HCT116 (cell line): Measurements from ENCODE around the gene EIF4G2. TPM values are rescaled to one million over a fixed set of nuclear protein-coding genes. Genes with fewer than 3 reads are reported as not detected.
A peak's percentile ranks its signal among the peaks of the same experiment; 100 is the strongest.

ENCODE experiments used
- ATAC-seq: fragments of 200-7000 bp; cut with Tn5 transposase; 2 replicates; pipeline ENCODE4 v1.9.1; 2020; ENCODE audit warnings: mild to moderate bottlenecking, moderate library complexity
- BruUV-seq: library from RNA; stranded (reverse); fragments of 400-500 nt; replicated peaks from 2 replicates; lab custom pipeline; 2021; lab: Mats Ljungman, UMichigan
- CTCF ChIA-PET: fragments of 300-600 bp; sonication (Branson Sonifier 250); formaldehyde crosslinking; loops from one replicate; lab custom pipeline; 2021; ENCODE audit warnings: antibody characterized with exemption; lab: Charles Lee
- POLR2A ChIA-PET: fragments of 300-600, 350-600 bp; sonication (Branson Sonifier 250); formaldehyde crosslinking; loops from one replicate; lab custom pipeline; 2021; ENCODE audit warnings: antibody characterized with exemption; lab: Charles Lee
- RAD21 ChIA-PET, 2 experiments: fragments of 300-600 bp; sonication (Branson Sonifier 250); formaldehyde crosslinking; loops; one replicate each; lab custom pipeline; 2023; ENCODE audit warnings: low total read pairs in 2 of 2; ENCODE audit not compliant: uncharacterized antibody in 2 of 2, unreplicated experiment in 2 of 2, low non-redundant PET in 1 of 2; lab: Charles Lee
- DNase-seq: peaks from one replicate; pipeline ENCODE4 v3.0.0-alpha.2; 2010; ENCODE audit warnings: low read depth, low spot score
- H2AFZ ChIP-seq: fragments of 200-600 bp; shearing (Covaris generic), sonication (generic); 2 replicates; pipeline ENCODE4 v1.6.1; 2017; ENCODE audit warnings: low read depth, mixed run types, mixed read lengths, antibody characterized with exemption, low read length; ENCODE audit not compliant: poor library complexity, severe bottlenecking
- H3K27ac ChIP-seq: 2 replicates; pipeline ENCODE4 v1.5.1; 2012; ENCODE audit warnings: low read depth, low read length
- H3K27me3 ChIP-seq: fragments of 200-600 bp; sonication (generic); 2 replicates; pipeline ENCODE4 v1.6.1; 2016; ENCODE audit warnings: mixed run types, low read length, mixed read lengths; ENCODE audit not compliant: insufficient read depth
- H3K36me3 ChIP-seq, 2 experiments: fragments of 200-500 bp in 1 of 2; fragments of 200-600 bp in 1 of 2; sonication (Bioruptor generic) in 1 of 2; sonication (generic) in 1 of 2; 2 replicates each; pipeline versions ENCODE4 v1.5.1 to v1.6.1; 2014 to 2016; ENCODE audit warnings: low read length in 2 of 2, inconsistent platforms in 1 of 2, mixed read lengths in 1 of 2, mixed run types in 1 of 2; ENCODE audit not compliant: insufficient read depth in 2 of 2, control insufficient read depth in 1 of 2
- H3K4me1 ChIP-seq, 2 experiments: fragments of 200-600 bp in 1 of 2; sonication (generic) in 1 of 2; 2 replicates each; pipeline versions ENCODE4 v1.5.1 to v1.6.1; 2012 to 2017; ENCODE audit warnings: low read length in 2 of 2, inconsistent platforms in 1 of 2, mild to moderate bottlenecking in 1 of 2, mixed read lengths in 1 of 2, mixed run types in 1 of 2, moderate library complexity in 1 of 2; ENCODE audit not compliant: insufficient read depth in 2 of 2, control insufficient read depth in 1 of 2
- H3K4me2 ChIP-seq: fragments of 200-600 bp; sonication (generic); 2 replicates; pipeline ENCODE4 v1.6.1; 2017; ENCODE audit warnings: mixed run types, low read length, mixed read lengths
- H3K4me3 ChIP-seq, 2 experiments: fragments of 200-600 bp in 1 of 2; sonication (generic) in 1 of 2; replicated peaks in 1 of 2; 2 replicates each; pipeline ENCODE4 v1.5.1; 2011 to 2016; ENCODE audit warnings: low read length in 2 of 2, control low read depth in 1 of 2, low read depth in 1 of 2, mild to moderate bottlenecking in 1 of 2, mixed read lengths in 1 of 2, mixed run types in 1 of 2
- H3K79me2 ChIP-seq: fragments of 200-600 bp; sonication (generic); 2 replicates; pipeline ENCODE4 v1.6.1; 2017; ENCODE audit warnings: mild to moderate bottlenecking, mixed run types, low read length, moderate library complexity, mixed read lengths; ENCODE audit not compliant: insufficient read depth
- H3K9ac ChIP-seq: fragments of 200-600 bp; sonication (generic); 2 replicates; pipeline ENCODE4 v1.6.1; 2016; ENCODE audit warnings: low read length, mixed read lengths
- H3K9me2 ChIP-seq: fragments of 200-600 bp; sonication (generic), shearing (Covaris generic); 2 replicates; pipeline ENCODE4 v1.6.1; 2017; ENCODE audit warnings: mixed run types, mild to moderate bottlenecking, moderate library complexity; ENCODE audit not compliant: insufficient read depth
- H3K9me3 ChIP-seq, 2 experiments: fragments of 200-500 bp in 1 of 2; fragments of 200-600 bp in 1 of 2; sonication (Bioruptor generic) in 1 of 2; sonication (generic) in 1 of 2; 2 replicates each; pipeline ENCODE4 v1.6.1; 2014 to 2017; ENCODE audit warnings: low read length in 2 of 2, mixed read lengths in 2 of 2, inconsistent platforms in 1 of 2, low read depth in 1 of 2, mild to moderate bottlenecking in 1 of 2, mixed run types in 1 of 2, moderate library complexity in 1 of 2; ENCODE audit not compliant: control insufficient read depth in 1 of 2, insufficient read depth in 1 of 2
- H4K20me1 ChIP-seq: fragments of 200-600 bp; sonication (generic), shearing (Covaris generic); 2 replicates; pipeline ENCODE4 v1.6.1; 2017; ENCODE audit warnings: mixed run types, mild to moderate bottlenecking, moderate library complexity; ENCODE audit not compliant: insufficient read depth
- CBX3 ChIP-seq: IDR thresholded peaks from 2 replicates; pipeline ENCODE4 v1.6.1; 2012; ENCODE audit warnings: low read depth
- CEBPB ChIP-seq: IDR thresholded peaks from 2 replicates; pipeline ENCODE4 v1.6.1; 2012; ENCODE audit warnings: low read depth
- ELF1 ChIP-seq: IDR thresholded peaks from 2 replicates; pipeline ENCODE4 v1.6.1; 2012; ENCODE audit warnings: low read depth, borderline replicate concordance
- FOSL1 ChIP-seq: IDR thresholded peaks from 2 replicates; pipeline ENCODE4 v1.6.1; 2012; ENCODE audit warnings: low read depth
- POLR2AphosphoS5 ChIP-seq: IDR thresholded peaks from 2 replicates; pipeline ENCODE4 v1.6.1; 2011; ENCODE audit warnings: mild to moderate bottlenecking, low read depth, low read length, moderate library complexity
- SRF ChIP-seq: IDR thresholded peaks from 2 replicates; pipeline ENCODE4 v1.6.1; 2012; ENCODE audit warnings: low read depth
- ZBTB33 ChIP-seq: IDR thresholded peaks from 2 replicates; pipeline ENCODE4 v1.6.1; 2011; ENCODE audit warnings: mild to moderate bottlenecking, low read length, moderate library complexity; ENCODE audit not compliant: insufficient replicate concordance; ENCODE audit errors: extremely low read depth
- intact Hi-C: fragments of 100-400 bp; cut with micrococcal nuclease; formaldehyde crosslinking; loops from 2 replicates; pipeline ENCODE4 v1.10.0; 2022
- total RNA-seq: library from RNA; stranded (reverse); gene quantifications from one replicate; pipeline ENCODE4 v1.2.1, GENCODE V29; 2021; ENCODE audit not compliant: unreplicated experiment

EIF4G2 gene
- total RNA-seq, 1 experiment from 2014 or later, result 888 TPM

- no peak for TF ChIP-seq ZBTB33
- peak; percentile 65 for TF ChIP-seq CBX3
- no peak; the same call in 1 of the 2 replicates for TF ChIP-seq CEBPB
- no peak; the same call in 1 of the 2 replicates for TF ChIP-seq SRF
- no peak; the same call in 1 of the 2 replicates for TF ChIP-seq ELF1
- peak; percentile 93 for TF ChIP-seq POLR2AphosphoS5
- TF ChIP-seq FOSL1, result no peak; the same call in none of the 2 replicates
Measured at GRCh38 chr11:10857709-10858438, 49.1 kb upstream of the EIF4G2 start, which contains the start of gene ZBED5 (continued).

- peaks cover 22 to 29% of the 10 kb centered on the region in 2 experiments for H3K36me3 ChIP-seq
- DNase-seq (no peak), ATAC-seq (peak; percentile 27)
- no peaks in the 10 kb centered on the region for H3K9me3 ChIP-seq
- H3K9ac ChIP-seq, result peak overlapping the region; percentile 86
- H4K20me1 ChIP-seq, result no peaks in the 10 kb centered on the region
- peak overlapping the region; percentile 8 for H2AFZ ChIP-seq
- peak overlapping the region; percentile 88 for H3K4me2 ChIP-seq
- TF ChIP-seq POLR2AphosphoS5 (no peak), ELF1 (peak; percentile 43; the same call in 1 of the 2 replicates)
- peak overlapping the region; percentile 91 for H3K27ac ChIP-seq
- peaks cover 0 to 21% of the 10 kb centered on the region in 2 experiments; a peak in 2 of 4 replicates for H3K4me1 ChIP-seq
- no TSS peak for BruUV-seq
- peak overlapping the region; percentile 86 to 91 for H3K4me3 ChIP-seq
- ChIA-PET RAD21 (interaction anchor here in 1 of 2 experiments (1.4 kb wide), 1 partner anchor 43 kb away, joined by 6 read pairs; no protein-coding TSS in a partner anchor), POLR2A (interaction anchor here (0.8 to 2.7 kb wide), 8 partner anchors 9 to 950 kb away, joined by 3 to 22 read pairs (median 6); partner anchors contain the start of gene EIF4G2), CTCF (interaction anchor here (1.1 to 1.6 kb wide), 4 partner anchors 21 to 170 kb away, joined by 3 to 6 read pairs (median 4); partner anchors contain the start of gene EIF4G2)
- H3K27me3 ChIP-seq, result no peaks in the 10 kb centered on the region
- H3K9me2 ChIP-seq, result no peaks in the 10 kb centered on the region
- peaks cover 61% of the 10 kb centered on the region for H3K79me2 ChIP-seq
- intact Hi-C loops, result loop anchor here (5.0 kb wide), 1 partner anchor 75 kb away; no protein-coding TSS in a partner anchor
Measured at GRCh38 chr11:10857459-10857708, 48.7 kb upstream of the EIF4G2 start.
